Right lobe of liver (tissue), 6 donors: ENCODE results near the gene DPY19L3. TPM values are rescaled to one million over a fixed set of nuclear protein-coding genes. Genes with fewer than 3 reads are reported as not detected.

Source experiments
- ATAC-seq, 4 donors: fragments of 200-7000 bp; cut with Tn5 transposase; one replicate each; pipeline ENCODE4 v1.9.1; 2020; ENCODE audit warnings: mild to moderate bottlenecking in 4 of 4, moderate library complexity in 4 of 4
- DNase-seq, 3 donors: peaks; one replicate each; pipeline ENCODE4 v3.0.0-alpha.2; 2020
- H3K27ac ChIP-seq, 3 donors: fragments of 200-600 bp; one replicate each; pipeline ENCODE4 v1.8.0; 2022
- H3K27me3 ChIP-seq, 2 donors: fragments of 200-600 bp; one replicate each; pipeline ENCODE4 v1.8.0; 2022
- H3K36me3 ChIP-seq, 4 donors: fragments of 200-600 bp; sonication (generic) in 1 of 4; one replicate each; pipeline versions ENCODE4 v1.5.1 to v1.8.0; 2017 to 2022; ENCODE audit warnings: control low read depth in 1 of 4
- H3K4me1 ChIP-seq, 4 donors: fragments of 200-600 bp; sonication (generic) in 1 of 4; one replicate each; pipeline versions ENCODE4 v1.5.1 to v1.8.0; 2017 to 2022; ENCODE audit warnings: control low read depth in 1 of 4
- H3K4me3 ChIP-seq, 3 donors: fragments of 200-600 bp; one replicate each; pipeline ENCODE4 v1.8.0; 2022
- H3K9me3 ChIP-seq, 4 donors: fragments of 200-600 bp; sonication (generic) in 1 of 4; one replicate each; pipeline versions ENCODE4 v1.5.1 to v1.8.0; 2017 to 2022; ENCODE audit warnings: control low read depth in 1 of 4
- POLR2A ChIP-seq: fragments of 450-650 bp; IDR thresholded peaks from one replicate; pipeline ENCODE4 v1.6.1; 2017; ENCODE audit warnings: antibody characterized with exemption, mild to moderate bottlenecking
- WGBS: methylation state at CpG from one replicate; pipeline ENCODE4 v1.1.6; 2018; ENCODE audit warnings: low coverage, low lambda C conversion rate; ENCODE audit not compliant: insufficient coverage; ENCODE audit errors: missing lambda C conversion rate; 5-methylcytosine and 5-hydroxymethylcytosine counted together
- intact Hi-C, 2 donors: fragments of 100-400 bp; cut with DNase I; formaldehyde crosslinking; loops; one replicate each; pipeline versions ENCODE4 v1.11.2 to v1.14.1; 2022
- total RNA-seq, 6 experiments: library from RNA; depleted of rRNA in 2 of 6; stranded (reverse); fragments of >200 nt in 2 of 6; fragmentation: NEBNext Ultra II Directional in 3 of 6; extraction: Animal tissue kit (Norgen Biotek cat#: 25700) in 3 of 6; gene quantifications; one replicate each; pipeline versions ENCODE4 v1.1.0 to v1.2.4, GENCODE V29; 2016 to 2023
- TF ChIP-seq, protein P1 (sequence below), 4 donors: fragments of 200-600 bp in 3 of 4; fragments of 450-650 bp in 1 of 4; IDR thresholded peaks; one replicate each; pipeline versions ENCODE4 v1.5.1 to v1.8.0; 2016 to 2022; ENCODE audit warnings: antibody characterized with exemption in 4 of 4, mild to moderate bottlenecking in 2 of 4
- donor health status: DM: no; HTN: yes; CAD: no.
- donor health status: DM: no; HTN: no; CAD: no.
- donor health status: DM: no; HTN: no; CAD: no.
- donor health status: DM: no; HTN: yes; CAD: no.
- donor health status: DM: no; HTN: yes; CAD: no.

The DPY19L3 gene
- total RNA-seq, 6 experiments from 2014 or later, result 8.0 to 13.5 (median 12.4) TPM

DNA sequence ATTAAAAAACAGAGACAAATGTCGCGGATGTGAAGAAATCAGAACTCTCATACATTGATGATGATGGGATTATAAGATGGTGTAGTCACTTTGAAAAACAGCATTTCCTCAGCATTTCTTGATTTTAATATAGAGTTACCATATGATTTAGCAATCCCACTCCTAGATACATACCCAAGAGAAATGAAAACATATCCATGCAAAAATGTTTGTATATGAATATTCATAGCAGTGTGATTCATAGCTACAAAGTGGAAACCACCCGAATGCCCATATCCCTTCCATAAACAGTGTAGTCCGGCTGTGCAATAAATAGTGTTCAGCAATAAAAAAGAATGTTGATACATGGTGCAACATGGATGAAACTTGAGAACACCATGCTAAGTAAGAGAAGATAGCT lies 44.6 kb downstream of the DPY19L3 start:
- Histone ChIP-seq H3K4me1 (no peaks in the 10 kb centered on the region), H3K27ac (no peak overlapping the region), H3K27me3 (no peaks in the 10 kb centered on the region), H3K9me3 (no peaks in the 10 kb centered on the region), H3K36me3 (no peaks in the 10 kb centered on the region), H3K4me3 (no peak overlapping the region)
- intact Hi-C loops, result no loop called here
- TF ChIP-seq, protein P1, sequence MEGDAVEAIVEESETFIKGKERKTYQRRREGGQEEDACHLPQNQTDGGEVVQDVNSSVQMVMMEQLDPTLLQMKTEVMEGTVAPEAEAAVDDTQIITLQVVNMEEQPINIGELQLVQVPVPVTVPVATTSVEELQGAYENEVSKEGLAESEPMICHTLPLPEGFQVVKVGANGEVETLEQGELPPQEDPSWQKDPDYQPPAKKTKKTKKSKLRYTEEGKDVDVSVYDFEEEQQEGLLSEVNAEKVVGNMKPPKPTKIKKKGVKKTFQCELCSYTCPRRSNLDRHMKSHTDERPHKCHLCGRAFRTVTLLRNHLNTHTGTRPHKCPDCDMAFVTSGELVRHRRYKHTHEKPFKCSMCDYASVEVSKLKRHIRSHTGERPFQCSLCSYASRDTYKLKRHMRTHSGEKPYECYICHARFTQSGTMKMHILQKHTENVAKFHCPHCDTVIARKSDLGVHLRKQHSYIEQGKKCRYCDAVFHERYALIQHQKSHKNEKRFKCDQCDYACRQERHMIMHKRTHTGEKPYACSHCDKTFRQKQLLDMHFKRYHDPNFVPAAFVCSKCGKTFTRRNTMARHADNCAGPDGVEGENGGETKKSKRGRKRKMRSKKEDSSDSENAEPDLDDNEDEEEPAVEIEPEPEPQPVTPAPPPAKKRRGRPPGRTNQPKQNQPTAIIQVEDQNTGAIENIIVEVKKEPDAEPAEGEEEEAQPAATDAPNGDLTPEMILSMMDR (IDR thresholded peaks at IDR 0.05), result no peak
- no peak for TF ChIP-seq POLR2A
- ATAC-seq (no peak), DNase-seq (no peak)
- WGBS, result 96% methylated on average over 4 of the region's 4 CpGs

DNA sequence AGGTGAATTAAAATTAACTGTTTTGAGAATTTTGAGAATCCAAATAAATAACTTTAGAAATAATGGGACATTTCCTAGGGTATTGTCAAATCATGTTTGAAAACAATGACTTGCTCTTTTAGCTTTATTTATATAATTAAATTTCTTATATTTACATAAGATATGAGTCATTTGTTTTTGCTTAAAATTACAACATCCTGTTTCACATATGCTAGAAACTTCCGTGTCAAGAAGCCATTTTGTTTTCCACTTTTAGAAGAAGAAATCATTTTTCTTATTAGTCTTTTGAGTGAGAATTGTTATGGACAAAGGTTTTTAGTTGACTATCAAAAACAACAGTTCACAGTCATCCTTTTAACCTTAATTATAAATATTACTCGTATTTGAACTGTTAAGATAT lies 48.2 kb downstream of the DPY19L3 start:
- H3K27me3 ChIP-seq, result no peaks in the 10 kb centered on the region
- WGBS, result 83% methylated on average over 2 of the region's 2 CpGs
- no peak for ATAC-seq
- H3K36me3 ChIP-seq, result no peaks in the 10 kb centered on the region
- no peak overlapping the region for H3K4me3 ChIP-seq
- H3K9me3 ChIP-seq, result no peaks in the 10 kb centered on the region
- H3K27ac ChIP-seq, result no peak overlapping the region
- intact Hi-C loops, result no loop called here
- no peaks in the 10 kb centered on the region for H3K4me1 ChIP-seq
- DNase-seq, result no peak
- TF ChIP-seq, protein P1 (IDR thresholded peaks at IDR 0.05), result no peak
- no peak for TF ChIP-seq POLR2A

DNA sequence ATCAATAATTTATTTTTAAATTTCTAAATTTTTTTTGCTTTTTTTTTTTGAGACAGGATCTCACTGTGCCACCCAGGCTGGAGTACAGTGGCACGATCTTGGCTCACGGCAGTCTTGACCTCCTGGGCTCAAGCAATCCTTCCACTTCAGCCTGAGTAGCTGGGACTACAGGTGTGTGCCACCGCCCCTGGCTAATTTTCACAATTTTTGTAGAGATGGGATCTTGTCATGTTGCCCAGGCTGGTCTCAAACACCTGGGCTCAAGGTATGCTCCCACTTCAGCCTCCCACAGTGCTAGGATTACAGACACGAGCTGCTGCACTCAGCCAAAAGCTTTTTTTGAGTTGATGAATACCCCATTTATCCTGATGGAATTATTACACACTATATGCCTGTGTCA lies 50.8 kb downstream of the DPY19L3 start:
- intact Hi-C loops, result no loop called here
- Histone ChIP-seq H3K27ac (no peak overlapping the region), H3K27me3 (no peaks in the 10 kb centered on the region), H3K4me1 (no peaks in the 10 kb centered on the region), H3K4me3 (no peak overlapping the region), H3K36me3 (no peaks in the 10 kb centered on the region), H3K9me3 (no peaks in the 10 kb centered on the region)
- no peak for DNase-seq
- WGBS, result 98% methylated on average over 4 of the region's 4 CpGs
- ATAC-seq, result no peak
- no peak for TF ChIP-seq POLR2A
- TF ChIP-seq, protein P1 (IDR thresholded peaks at IDR 0.05), result no peak

DNA sequence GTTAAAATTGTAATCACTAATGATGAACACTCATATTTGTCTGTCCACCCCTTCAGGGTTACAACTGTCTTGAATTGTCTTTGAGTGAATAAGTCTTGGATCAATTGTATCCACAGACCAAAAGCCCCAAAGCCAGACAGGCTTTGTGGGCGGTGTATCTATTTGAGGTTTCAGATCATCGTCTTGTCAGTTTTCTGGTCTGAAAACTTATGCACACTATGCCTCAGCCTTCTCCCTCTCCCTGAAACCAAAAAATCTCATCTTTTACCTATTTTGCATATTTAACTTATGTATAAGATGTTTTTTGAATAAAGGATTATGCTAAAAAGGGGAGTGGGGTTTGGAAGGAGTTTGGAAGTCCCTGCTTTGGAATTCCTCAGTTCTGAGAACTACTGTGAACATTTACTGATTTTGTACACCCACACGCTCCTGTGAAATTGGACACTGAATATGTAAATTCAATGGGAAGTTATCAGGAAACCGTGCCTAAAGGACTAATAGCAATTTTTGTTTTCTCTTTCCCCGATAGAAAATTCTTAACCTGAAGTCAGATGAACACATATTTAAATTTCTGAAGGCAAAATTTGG lies 52.1 kb downstream of the DPY19L3 start:
- Histone ChIP-seq H3K36me3 (no peaks in the 10 kb centered on the region), H3K27ac (no peak overlapping the region), H3K4me1 (no peaks in the 10 kb centered on the region), H3K9me3 (no peaks in the 10 kb centered on the region), H3K4me3 (no peak overlapping the region), H3K27me3 (no peaks in the 10 kb centered on the region)
- intact Hi-C loops, result no loop called here
- ATAC-seq, result no peak
- DNase-seq, result no peak
- TF ChIP-seq, protein P1 (IDR thresholded peaks at IDR 0.05), result no peak
- no peak for TF ChIP-seq POLR2A
- 82% methylated on average over 5 of the region's 5 CpGs for whole genome bisulfite sequencing
